ENCODE results near the gene TPM2. TPM values are rescaled to one million over a fixed set of nuclear protein-coding genes. Genes with fewer than 3 reads are reported as not detected.

The TPM2 gene
- total RNA-seq, 4 donors from 2014 or later, result 493 to 2,531 (median 633) TPM

DNA sequence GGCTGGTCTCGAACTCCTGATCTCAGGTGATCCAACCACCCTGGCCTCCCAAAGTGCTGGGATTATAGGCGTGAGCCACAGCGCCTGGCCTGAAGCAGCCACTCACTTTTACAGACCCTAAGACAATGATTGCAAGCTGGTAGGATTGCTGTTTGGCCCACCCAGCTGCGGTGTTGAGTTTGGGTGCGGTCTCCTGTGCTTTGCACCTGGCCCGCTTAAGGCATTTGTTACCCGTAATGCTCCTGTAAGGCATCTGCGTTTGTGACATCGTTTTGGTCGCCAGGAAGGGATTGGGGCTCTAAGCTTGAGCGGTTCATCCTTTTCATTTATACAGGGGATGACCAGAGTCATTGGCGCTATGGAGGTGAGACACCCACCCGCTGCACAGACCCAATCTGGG is 14.5 kb downstream of the TPM2 start:
- Histone ChIP-seq H3K27ac (peak overlapping the region in 2 of 4 donors; percentile 30 to 58), H3K4me3 (peak overlapping the region in 3 of 4 donors; percentile 41 to 52 (median 43)), H3K36me3 (no peaks in the 10 kb centered on the region), H3K27me3 (no peaks in the 10 kb centered on the region), H3K4me1 (peaks cover 6 to 22% (median 20%) of the 10 kb centered on the region in 4 donors), H3K9me3 (no peaks in the 10 kb centered on the region)
- in situ Hi-C loops (cut with MboI; ENCODE audit: low pct_ligation_motif_present in 1 of 4, low pct_unique_long_range_greater_than_20kb in 1 of 4, low sequenced_read_pairs in 3 of 4), result loop anchor here in 1 of 4 donors (25.0 kb wide), 1 partner anchor 688 kb away; the partner anchor contains the start of gene DNAJB5
- intact Hi-C loops (cut with DNase I; ENCODE audit: low total_unique reads), result no loop called here
- TF ChIP-seq POLR2A (IDR thresholded peaks at IDR 0.05) (no peak), EP300 (IDR thresholded peaks at IDR 0.05; ENCODE audit: low read depth) (no peak)
- TF ChIP-seq, protein P1, sequence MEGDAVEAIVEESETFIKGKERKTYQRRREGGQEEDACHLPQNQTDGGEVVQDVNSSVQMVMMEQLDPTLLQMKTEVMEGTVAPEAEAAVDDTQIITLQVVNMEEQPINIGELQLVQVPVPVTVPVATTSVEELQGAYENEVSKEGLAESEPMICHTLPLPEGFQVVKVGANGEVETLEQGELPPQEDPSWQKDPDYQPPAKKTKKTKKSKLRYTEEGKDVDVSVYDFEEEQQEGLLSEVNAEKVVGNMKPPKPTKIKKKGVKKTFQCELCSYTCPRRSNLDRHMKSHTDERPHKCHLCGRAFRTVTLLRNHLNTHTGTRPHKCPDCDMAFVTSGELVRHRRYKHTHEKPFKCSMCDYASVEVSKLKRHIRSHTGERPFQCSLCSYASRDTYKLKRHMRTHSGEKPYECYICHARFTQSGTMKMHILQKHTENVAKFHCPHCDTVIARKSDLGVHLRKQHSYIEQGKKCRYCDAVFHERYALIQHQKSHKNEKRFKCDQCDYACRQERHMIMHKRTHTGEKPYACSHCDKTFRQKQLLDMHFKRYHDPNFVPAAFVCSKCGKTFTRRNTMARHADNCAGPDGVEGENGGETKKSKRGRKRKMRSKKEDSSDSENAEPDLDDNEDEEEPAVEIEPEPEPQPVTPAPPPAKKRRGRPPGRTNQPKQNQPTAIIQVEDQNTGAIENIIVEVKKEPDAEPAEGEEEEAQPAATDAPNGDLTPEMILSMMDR (IDR thresholded peaks at IDR 0.05), result no peak
- DNase-seq, result no peak
- 10 to 37% methylated on average over 6 to 13 of the region's 13 CpGs for WGBS, 2 donors (ENCODE audit: low coverage in 1 of 2)

DNA sequence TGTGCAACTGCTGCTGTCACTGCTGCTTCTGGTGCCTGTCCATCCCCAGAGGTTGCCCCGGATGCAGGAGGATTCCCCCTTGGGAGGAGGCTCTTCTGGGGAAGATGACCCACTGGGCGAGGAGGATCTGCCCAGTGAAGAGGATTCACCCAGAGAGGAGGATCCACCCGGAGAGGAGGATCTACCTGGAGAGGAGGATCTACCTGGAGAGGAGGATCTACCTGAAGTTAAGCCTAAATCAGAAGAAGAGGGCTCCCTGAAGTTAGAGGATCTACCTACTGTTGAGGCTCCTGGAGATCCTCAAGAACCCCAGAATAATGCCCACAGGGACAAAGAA is 15.7 kb downstream of the TPM2 start:
- no peaks in the 10 kb centered on the region for H3K36me3 ChIP-seq
- intact Hi-C loops (cut with DNase I; ENCODE audit: low total_unique reads), result no loop called here
- 73% methylated on average over 3 of the region's 3 CpGs; no CpG with 5 or more reads in 1 of the 2 donors for WGBS, 2 donors (ENCODE audit: low coverage in 1 of 2)
- H3K27ac ChIP-seq, result peak overlapping the region in 2 of 4 donors; percentile 19 to 35
- no peaks in the 10 kb centered on the region for H3K27me3 ChIP-seq
- H3K4me3 ChIP-seq, result no peak overlapping the region
- no peaks in the 10 kb centered on the region for H3K9me3 ChIP-seq
- peaks cover 6 to 29% (median 26%) of the 10 kb centered on the region in 4 donors for H3K4me1 ChIP-seq
- DNase-seq, result no peak
- in situ Hi-C loops (cut with MboI; ENCODE audit: low pct_ligation_motif_present in 1 of 4, low pct_unique_long_range_greater_than_20kb in 1 of 4, low sequenced_read_pairs in 3 of 4), result no loop called here
- TF ChIP-seq, protein P1 (IDR thresholded peaks at IDR 0.05), result no peak
- no peak for TF ChIP-seq EP300 (IDR thresholded peaks at IDR 0.05; ENCODE audit: low read depth)
- TF ChIP-seq POLR2A (IDR thresholded peaks at IDR 0.05), result no peak
- TF ChIP-seq POLR2AphosphoS5 (IDR thresholded peaks at IDR 0.05), result no peak

DNA sequence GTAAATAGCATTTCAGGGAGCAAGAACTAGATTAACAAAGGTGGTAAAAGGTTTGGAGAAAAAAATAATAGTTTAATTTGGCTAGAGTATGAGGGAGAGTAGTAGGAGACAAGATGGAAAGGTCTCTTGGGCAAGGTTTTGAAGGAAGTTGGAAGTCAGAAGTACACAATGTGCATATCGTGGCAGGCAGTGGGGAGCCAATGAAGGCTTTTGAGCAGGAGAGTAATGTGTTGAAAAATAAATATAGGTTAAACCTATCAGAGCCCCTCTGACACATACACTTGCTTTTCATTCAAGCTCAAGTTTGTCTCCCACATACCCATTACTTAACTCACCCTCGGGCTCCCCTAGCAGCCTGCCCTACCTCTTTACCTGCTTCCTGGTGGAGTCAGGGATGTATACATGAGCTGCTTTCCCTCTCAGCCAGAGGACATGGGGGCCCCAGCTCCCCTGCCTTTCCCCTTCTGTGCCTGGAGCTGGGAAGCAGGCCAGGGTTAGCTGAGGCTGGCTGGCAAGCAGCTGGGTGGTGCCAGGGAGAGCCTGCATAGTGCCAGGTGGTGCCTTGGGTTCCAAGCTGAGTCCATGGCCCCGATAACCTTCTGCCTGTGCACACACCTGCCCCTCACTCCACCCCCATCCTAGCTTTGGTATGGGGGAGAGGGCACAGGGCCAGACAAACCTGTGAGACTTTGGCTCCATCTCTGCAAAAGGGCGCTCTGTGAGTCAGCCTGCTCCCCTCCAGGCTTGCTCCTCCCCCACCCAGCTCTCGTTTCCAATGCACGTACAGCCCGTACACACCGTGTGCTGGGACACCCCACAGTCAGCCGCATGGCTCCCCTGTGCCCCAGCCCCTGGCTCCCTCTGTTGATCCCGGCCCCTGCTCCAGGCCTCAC is 16.3 kb downstream of the TPM2 start, which contains the start of gene CA9:
Gene CA9 (plus strand): TSS at position 797 of the 893 bp plus-strand sequence. CDS start 32 bp downstream, at position 829.
- peak within 1 kb of the TSS in 3 of 4 donors; percentile 19 to 38 (median 35) for H3K27ac ChIP-seq
- no peaks in the 10 kb centered on the region for H3K36me3 ChIP-seq
- peaks cover 6 to 34% (median 30%) of the 10 kb centered on the region in 4 donors for H3K4me1 ChIP-seq
- intact Hi-C loops (cut with DNase I; ENCODE audit: low total_unique reads) (no loop called here), in situ Hi-C loops (cut with MboI; ENCODE audit: low pct_ligation_motif_present in 1 of 4, low pct_unique_long_range_greater_than_20kb in 1 of 4, low sequenced_read_pairs in 3 of 4) (no loop called here)
- peak; percentile 49 for DNase-seq
- WGBS, 2 donors (ENCODE audit: low coverage in 1 of 2), result 29 to 34% methylated on average over 2 to 10 of the region's 10 CpGs
- no peak for TF ChIP-seq POLR2AphosphoS5 (IDR thresholded peaks at IDR 0.05)
- no peak for TF ChIP-seq EP300 (IDR thresholded peaks at IDR 0.05; ENCODE audit: low read depth)
- TF ChIP-seq, protein P1 (IDR thresholded peaks at IDR 0.05), result no peak
- TF ChIP-seq POLR2A (IDR thresholded peaks at IDR 0.05), result no peak
- no peak within 1 kb of the TSS for H3K4me3 ChIP-seq
- no peaks in the 10 kb centered on the region for H3K9me3 ChIP-seq
- H3K27me3 ChIP-seq, result no peaks in the 10 kb centered on the region

DNA sequence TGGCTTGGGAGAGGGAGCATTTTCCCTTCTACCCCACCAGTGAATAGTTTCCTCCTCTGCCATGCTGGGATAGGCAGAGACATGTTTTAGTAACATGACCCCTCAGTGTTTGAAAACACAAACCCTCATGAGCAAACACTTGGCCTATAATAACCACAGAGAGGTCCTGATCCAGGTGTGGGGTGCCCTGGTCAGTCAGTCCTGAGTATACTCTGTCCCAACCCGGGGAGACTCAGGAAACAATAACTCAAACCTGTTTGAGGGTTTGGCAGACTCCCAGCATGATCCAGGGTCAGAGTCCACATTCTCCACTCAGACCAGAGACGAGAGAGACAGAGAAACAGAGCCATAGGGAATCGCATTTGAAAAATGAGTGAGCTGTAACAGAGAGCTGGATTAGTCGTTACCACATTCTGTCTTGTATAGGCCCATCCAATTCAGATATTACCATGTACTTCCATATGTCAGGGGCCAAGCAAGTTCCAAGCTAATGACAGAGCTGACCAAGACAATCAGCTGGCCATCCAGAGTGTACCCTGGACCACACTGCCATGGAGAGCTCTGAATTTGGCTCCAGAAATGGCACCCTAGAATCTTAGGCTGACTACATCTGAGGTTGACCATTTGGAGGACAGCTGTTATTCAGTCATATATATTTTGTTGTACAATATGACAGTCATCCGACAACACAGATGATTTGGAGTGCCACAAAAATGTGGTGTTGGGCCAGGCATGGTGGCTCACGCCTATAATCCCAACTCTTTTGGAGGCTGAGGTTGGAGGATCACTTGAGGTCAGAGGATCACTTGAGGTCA is 20.2 kb downstream of the TPM2 start:
- Histone ChIP-seq H3K9me3 (no peaks in the 10 kb centered on the region), H3K36me3 (no peaks in the 10 kb centered on the region), H3K4me3 (no peak overlapping the region), H3K27me3 (no peaks in the 10 kb centered on the region), H3K27ac (peak overlapping the region; percentile 69 to 82 (median 76)), H3K4me1 (peaks cover 4 to 34% (median 27%) of the 10 kb centered on the region in 4 donors)
- in situ Hi-C loops (cut with MboI; ENCODE audit: low pct_ligation_motif_present in 1 of 4, low pct_unique_long_range_greater_than_20kb in 1 of 4, low sequenced_read_pairs in 3 of 4) (no loop called here), intact Hi-C loops (cut with DNase I; ENCODE audit: low total_unique reads) (no loop called here)
- DNase-seq, result peak; percentile 89
- 52 to 100% methylated on average over 1 to 6 of the region's 6 CpGs for WGBS, 2 donors (ENCODE audit: low coverage in 1 of 2)
- TF ChIP-seq EP300 (IDR thresholded peaks at IDR 0.05; ENCODE audit: low read depth) (no peak), POLR2AphosphoS5 (IDR thresholded peaks at IDR 0.05) (peak in 1 of 3 donors; percentile 59), POLR2A (IDR thresholded peaks at IDR 0.05) (no peak)
